Measurements from ENCODE around the gene NDOR1.
"Not testable (repeated sequence)": the region's sequence is repeated elsewhere in the genome, so short reads cannot be mapped to it uniquely, and the experiment has no call there.

Gene NDOR1

GRCh38 chr9:137247916-137248175, 42.3 kb downstream of the NDOR1 start:
- DNase-seq (ENCODE audit: low read depth, low spot score) = no peak
- no peak overlapping the region for H3K4me3 ChIP-seq (ENCODE audit: low read length)

GRCh38 chr9:137250329-137251193, 45.1 kb downstream of the NDOR1 start:
- no peak for DNase-seq (ENCODE audit: low read depth, low spot score)
- H3K4me3 ChIP-seq (ENCODE audit: low read length) = no peak overlapping the region

- no peak within 1 kb of the TSS for H3K4me3 ChIP-seq (ENCODE audit: low read length)
Measured at GRCh38 chr9:137251194-137251461, 45.6 kb downstream of the NDOR1 start, which contains the start of gene STPG3. STPG3 (plus strand) TSS chr9:137251286; CDS start chr9:137251287, 1 bp downstream.

GRCh38 chr9:137251490-137252268, 46.2 kb downstream of the NDOR1 start:
- DNase-seq (ENCODE audit: low read depth, low spot score) = no peak
- no peak overlapping the region for H3K4me3 ChIP-seq (ENCODE audit: low read length)

More at GRCh38 chr9:137251194-137251461, 45.6 kb downstream of the NDOR1 start, which contains the start of gene STPG3:
- no peak for DNase-seq (ENCODE audit: low read depth, low spot score)

GRCh38 chr9:137252555-137253506, 47.3 kb downstream of the NDOR1 start:
- no peak overlapping the region for H3K4me3 ChIP-seq (ENCODE audit: low read length)
- DNase-seq (ENCODE audit: low read depth, low spot score) = no peak

- no peak for DNase-seq (ENCODE audit: low read depth, low spot score)
- peak overlapping the region; percentile 73 for H3K4me3 ChIP-seq (ENCODE audit: low read length)
Measured at GRCh38 chr9:137253717-137254623, 48.5 kb downstream of the NDOR1 start.

GRCh38 chr9:137254624-137255447, 49.3 kb downstream of the NDOR1 start, which contains the start of gene NELFB:
NELFB (plus strand) TSS chr9:137255327.
- DNase-seq (ENCODE audit: low read depth, low spot score) = peak; percentile 71
- H3K4me3 ChIP-seq (ENCODE audit: low read length) = peak within 1 kb of the TSS; percentile 90

GRCh38 chr9:137255448-137256114, 50.1 kb downstream of the NDOR1 start:
- peak overlapping the region; percentile 90 for H3K4me3 ChIP-seq (ENCODE audit: low read length)
- no peak for DNase-seq (ENCODE audit: low read depth, low spot score)

- peak overlapping the region; percentile 90 for H3K4me3 ChIP-seq (ENCODE audit: low read length)
- no peak for DNase-seq (ENCODE audit: low read depth, low spot score)
Measured at GRCh38 chr9:137256362-137256761, 50.9 kb downstream of the NDOR1 start.

GRCh38 chr9:137256856-137257255, 51.4 kb downstream of the NDOR1 start:
- H3K4me3 ChIP-seq (ENCODE audit: low read length) = no peak overlapping the region
- DNase-seq (ENCODE audit: low read depth, low spot score) = no peak

- H3K4me3 ChIP-seq (ENCODE audit: low read length); DNase-seq (ENCODE audit: low read depth, low spot score): not testable (repeated sequence)
Measured at GRCh38 chr9:137262173-137262908, 56.8 kb downstream of the NDOR1 start.

- no peak overlapping the region for H3K4me3 ChIP-seq (ENCODE audit: low read length)
- DNase-seq (ENCODE audit: low read depth, low spot score) = no peak
Measured at GRCh38 chr9:137262909-137263285, 57.4 kb downstream of the NDOR1 start.

- no peak for DNase-seq (ENCODE audit: low read depth, low spot score)
- H3K4me3 ChIP-seq (ENCODE audit: low read length) = no peak overlapping the region
Measured at GRCh38 chr9:137263506-137263905, 58.0 kb downstream of the NDOR1 start.

GRCh38 chr9:137264067-137264466, 58.6 kb downstream of the NDOR1 start:
- H3K4me3 ChIP-seq (ENCODE audit: low read length) = no peak overlapping the region
- no peak for DNase-seq (ENCODE audit: low read depth, low spot score)

GRCh38 chr9:137265496-137266161, 60.1 kb downstream of the NDOR1 start:
- H3K4me3 ChIP-seq (ENCODE audit: low read length) = no peak overlapping the region
- no peak for DNase-seq (ENCODE audit: low read depth, low spot score)

GRCh38 chr9:137266162-137266527, 60.6 kb downstream of the NDOR1 start:
- no peak overlapping the region for H3K4me3 ChIP-seq (ENCODE audit: low read length)
- no peak for DNase-seq (ENCODE audit: low read depth, low spot score)

Measured in Jurkat, Clone E6-1 (cell line).